ENCODE measurements around the gene TMEM74B.

The TMEM74B gene

DNA sequence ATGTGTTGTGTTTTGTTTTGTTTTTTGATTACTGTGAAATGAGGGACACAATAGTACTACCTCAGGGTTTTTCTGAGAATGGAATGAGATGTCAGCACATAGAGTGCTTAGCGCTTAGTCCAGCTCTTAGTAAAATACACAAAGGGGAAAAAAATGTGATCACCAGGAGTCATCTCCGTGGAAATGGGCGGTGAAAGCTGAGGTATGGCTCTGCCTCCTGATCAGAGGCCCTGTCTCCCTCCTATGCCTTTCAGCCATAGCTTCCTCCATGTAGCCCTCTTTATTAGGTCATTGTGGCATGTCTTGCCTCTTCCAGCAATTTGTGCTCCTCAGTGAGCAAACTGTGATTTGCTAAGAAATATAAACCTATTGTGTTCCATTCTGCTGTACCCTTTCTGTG lies 53.4 kb downstream of the TMEM74B start:
- no peaks in the 10 kb centered on the region for H3K27me3 ChIP-seq (ENCODE audit: insufficient read depth, low read length)
- peaks cover 4% of the 10 kb centered on the region for H3K4me1 ChIP-seq (ENCODE audit: insufficient read depth, low read length, severe bottlenecking)
- H3F3A ChIP-seq (ENCODE audit: insufficient read depth, low read length): no peaks in the 10 kb centered on the region
- TF ChIP-seq EZH2 (IDR thresholded peaks at IDR 0.05; ENCODE audit: borderline replicate concordance, low read length): no peak
- TF ChIP-seq, protein P1, sequence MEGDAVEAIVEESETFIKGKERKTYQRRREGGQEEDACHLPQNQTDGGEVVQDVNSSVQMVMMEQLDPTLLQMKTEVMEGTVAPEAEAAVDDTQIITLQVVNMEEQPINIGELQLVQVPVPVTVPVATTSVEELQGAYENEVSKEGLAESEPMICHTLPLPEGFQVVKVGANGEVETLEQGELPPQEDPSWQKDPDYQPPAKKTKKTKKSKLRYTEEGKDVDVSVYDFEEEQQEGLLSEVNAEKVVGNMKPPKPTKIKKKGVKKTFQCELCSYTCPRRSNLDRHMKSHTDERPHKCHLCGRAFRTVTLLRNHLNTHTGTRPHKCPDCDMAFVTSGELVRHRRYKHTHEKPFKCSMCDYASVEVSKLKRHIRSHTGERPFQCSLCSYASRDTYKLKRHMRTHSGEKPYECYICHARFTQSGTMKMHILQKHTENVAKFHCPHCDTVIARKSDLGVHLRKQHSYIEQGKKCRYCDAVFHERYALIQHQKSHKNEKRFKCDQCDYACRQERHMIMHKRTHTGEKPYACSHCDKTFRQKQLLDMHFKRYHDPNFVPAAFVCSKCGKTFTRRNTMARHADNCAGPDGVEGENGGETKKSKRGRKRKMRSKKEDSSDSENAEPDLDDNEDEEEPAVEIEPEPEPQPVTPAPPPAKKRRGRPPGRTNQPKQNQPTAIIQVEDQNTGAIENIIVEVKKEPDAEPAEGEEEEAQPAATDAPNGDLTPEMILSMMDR (IDR thresholded peaks at IDR 0.05; ENCODE audit: low read length): no peak
- H3K9ac ChIP-seq (ENCODE audit: low read length): no peak overlapping the region
- 0 out of 2 replicates have a peak, but pooled peaks cover 3% of the 10 kb centered on the region for H3K79me2 ChIP-seq (ENCODE audit: insufficient read depth, low read length)
- no peaks in the 10 kb centered on the region for H4K20me1 ChIP-seq (ENCODE audit: insufficient read depth, low read length)
- H3K27ac ChIP-seq (ENCODE audit: low read depth, low read length, poor library complexity, severe bottlenecking): no peak overlapping the region
- no peak overlapping the region for H3K4me2 ChIP-seq (ENCODE audit: low read length)
- no peaks in the 10 kb centered on the region for H3K9me3 ChIP-seq (ENCODE audit: low read length)
- no peak overlapping the region for H3K4me3 ChIP-seq (ENCODE audit: low read depth, low read length, poor library complexity, severe bottlenecking)
- H3K36me3 ChIP-seq (ENCODE audit: insufficient read depth, low read length): peaks cover 96% of the 10 kb centered on the region
- no peak overlapping the region for H2AFZ ChIP-seq (ENCODE audit: low read length)
- H3K9me2 ChIP-seq (ENCODE audit: low read depth, low read length): no peaks in the 10 kb centered on the region

DNA sequence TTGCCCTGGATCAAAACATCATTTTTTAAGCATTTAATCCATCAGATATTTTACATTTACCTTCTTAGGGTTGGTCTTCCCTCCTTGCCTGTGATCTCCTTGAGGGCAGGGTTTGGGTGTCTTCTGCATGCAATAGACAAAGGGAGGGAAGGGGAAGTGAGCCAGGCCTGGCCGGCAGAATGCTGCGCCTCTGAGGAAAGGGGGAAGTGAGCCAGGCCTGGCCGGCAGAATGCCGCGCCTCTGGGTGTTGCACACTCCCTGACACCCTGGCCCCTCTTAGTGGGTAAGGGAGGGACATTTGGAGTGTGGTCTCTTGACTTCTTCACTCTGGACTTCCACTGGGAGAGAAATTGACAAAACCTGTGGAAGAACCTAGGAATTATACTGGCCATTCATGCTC lies 53.9 kb downstream of the TMEM74B start:
- H3K4me1 ChIP-seq (ENCODE audit: insufficient read depth, low read length, severe bottlenecking): peaks cover 4% of the 10 kb centered on the region
- H4K20me1 ChIP-seq (ENCODE audit: insufficient read depth, low read length): no peaks in the 10 kb centered on the region
- no peak overlapping the region for H2AFZ ChIP-seq (ENCODE audit: low read length)
- H3K27me3 ChIP-seq (ENCODE audit: insufficient read depth, low read length): no peaks in the 10 kb centered on the region
- no peak overlapping the region for H3K9ac ChIP-seq (ENCODE audit: low read length)
- no peaks in the 10 kb centered on the region for H3K9me2 ChIP-seq (ENCODE audit: low read depth, low read length)
- H3K4me2 ChIP-seq (ENCODE audit: low read length): no peak overlapping the region
- H3F3A ChIP-seq (ENCODE audit: insufficient read depth, low read length): no peaks in the 10 kb centered on the region
- TF ChIP-seq EZH2 (IDR thresholded peaks at IDR 0.05; ENCODE audit: borderline replicate concordance, low read length): no peak
- TF ChIP-seq, protein P1 (IDR thresholded peaks at IDR 0.05; ENCODE audit: low read length): no peak
- no peak overlapping the region for H3K4me3 ChIP-seq (ENCODE audit: low read depth, low read length, poor library complexity, severe bottlenecking)
- peaks cover 95% of the 10 kb centered on the region for H3K36me3 ChIP-seq (ENCODE audit: insufficient read depth, low read length)
- H3K27ac ChIP-seq (ENCODE audit: low read depth, low read length, poor library complexity, severe bottlenecking): no peak overlapping the region
- H3K79me2 ChIP-seq (ENCODE audit: insufficient read depth, low read length): 0 out of 2 replicates have a peak, but pooled peaks cover 3% of the 10 kb centered on the region
- H3K9me3 ChIP-seq (ENCODE audit: low read length): no peaks in the 10 kb centered on the region
